NCI-H69 (cell line): ENCODE data around the gene ABHD11.
"Not testable (repeated sequence)": the region's sequence is repeated elsewhere in the genome, so short reads cannot be mapped to it uniquely, and the experiment has no call there.

Source experiments
- DNase-seq: peaks from one replicate; lab custom pipeline; 2025; lab: John Stamatoyannopoulos, UW

ABHD11 gene

DNA sequence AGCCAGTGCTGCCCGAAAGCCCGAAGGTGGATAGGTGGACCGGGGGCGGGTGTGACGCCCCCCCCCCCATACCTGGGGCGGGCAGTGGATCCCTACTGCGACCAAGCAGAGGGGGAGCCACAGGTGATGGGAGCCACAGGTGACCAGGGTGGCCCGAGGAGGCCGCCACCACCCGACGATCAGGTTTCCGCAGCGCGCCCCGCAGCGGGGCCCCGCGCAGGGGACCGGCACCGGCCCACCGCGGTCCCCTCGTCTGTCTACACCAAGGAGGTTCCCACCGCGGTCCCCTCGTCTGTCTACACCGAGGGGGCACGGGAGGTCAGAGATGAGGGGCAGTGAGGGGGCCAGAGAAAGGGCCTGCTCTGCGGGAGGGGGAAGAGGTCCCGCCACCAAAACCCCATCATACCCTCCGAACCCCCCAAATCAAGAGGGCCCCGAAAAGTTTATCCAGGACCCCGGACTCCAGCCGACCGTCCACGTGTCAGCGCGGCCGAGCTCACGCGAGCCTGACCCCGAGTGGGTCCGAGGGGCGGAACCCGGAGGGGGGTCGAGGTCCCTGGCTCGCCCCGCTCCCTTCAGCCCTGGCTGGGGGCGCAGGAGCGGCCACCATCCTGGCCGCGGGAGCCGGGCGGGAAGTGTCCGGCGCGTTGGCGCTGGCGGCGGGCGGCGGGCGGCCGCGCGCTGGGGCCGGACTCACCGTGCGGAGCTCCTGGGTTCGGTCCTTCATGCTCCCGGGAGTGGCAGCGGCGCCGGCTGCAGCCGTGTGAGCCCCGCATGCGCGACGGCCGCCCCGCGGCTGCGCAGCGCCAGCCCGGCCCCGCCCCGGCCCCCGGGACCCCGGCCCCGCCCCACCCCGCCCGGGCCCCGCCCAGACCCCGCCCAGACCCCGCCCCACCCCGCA is 19.4 kb downstream of the ABHD11 start, which contains the start of gene STX1A:
Gene STX1A, minus strand, starts transcription at position 765 of the 901 bp plus-strand sequence. Its CDS starts 38 bp downstream, at position 727.
- DNase-seq, result peak; percentile 91

DNA sequence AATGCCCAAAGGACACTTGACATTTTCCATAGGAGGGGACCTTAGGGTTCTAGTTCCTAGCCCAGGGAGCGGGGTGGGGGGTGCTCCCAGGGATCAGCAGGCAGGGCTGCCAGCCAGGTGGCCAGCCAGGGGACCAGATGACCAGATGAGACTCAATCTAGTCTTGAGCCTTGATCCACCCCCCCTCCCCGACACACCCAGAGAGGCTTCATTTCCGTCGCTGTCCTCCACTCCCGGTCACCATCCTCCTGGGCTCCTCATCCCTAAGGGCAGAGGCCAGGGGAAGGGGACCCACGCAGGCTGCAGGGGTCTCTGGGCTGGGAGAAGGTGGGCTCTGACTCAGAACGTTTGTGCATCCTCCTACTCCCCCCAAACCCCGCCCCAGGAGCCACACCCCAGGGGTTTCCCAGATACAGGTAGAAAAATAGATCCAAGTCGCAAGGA is 20.1 kb downstream of the ABHD11 start:
- DNase-seq, result no peak

DNA sequence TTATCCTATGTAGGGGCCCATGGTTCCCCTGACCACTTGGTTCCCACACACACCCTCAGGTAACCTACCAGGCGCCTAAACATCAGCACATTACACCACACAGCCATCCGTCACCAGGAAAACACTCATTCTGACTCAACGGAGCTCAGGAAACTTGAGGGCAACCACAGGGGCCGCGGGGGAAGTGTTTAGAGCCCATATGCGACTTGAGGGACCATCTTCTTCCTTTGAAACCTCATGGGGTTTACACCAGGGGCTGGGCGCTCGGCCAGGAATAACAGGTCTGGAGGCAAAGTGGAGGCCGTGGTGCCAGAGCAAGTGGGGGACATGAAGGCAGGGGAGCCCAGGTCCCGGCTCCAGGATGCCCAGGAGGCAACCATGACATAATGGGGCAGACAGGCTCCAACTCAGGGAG is 20.6 kb downstream of the ABHD11 start:
- DNase-seq, result peak; percentile 47

DNA sequence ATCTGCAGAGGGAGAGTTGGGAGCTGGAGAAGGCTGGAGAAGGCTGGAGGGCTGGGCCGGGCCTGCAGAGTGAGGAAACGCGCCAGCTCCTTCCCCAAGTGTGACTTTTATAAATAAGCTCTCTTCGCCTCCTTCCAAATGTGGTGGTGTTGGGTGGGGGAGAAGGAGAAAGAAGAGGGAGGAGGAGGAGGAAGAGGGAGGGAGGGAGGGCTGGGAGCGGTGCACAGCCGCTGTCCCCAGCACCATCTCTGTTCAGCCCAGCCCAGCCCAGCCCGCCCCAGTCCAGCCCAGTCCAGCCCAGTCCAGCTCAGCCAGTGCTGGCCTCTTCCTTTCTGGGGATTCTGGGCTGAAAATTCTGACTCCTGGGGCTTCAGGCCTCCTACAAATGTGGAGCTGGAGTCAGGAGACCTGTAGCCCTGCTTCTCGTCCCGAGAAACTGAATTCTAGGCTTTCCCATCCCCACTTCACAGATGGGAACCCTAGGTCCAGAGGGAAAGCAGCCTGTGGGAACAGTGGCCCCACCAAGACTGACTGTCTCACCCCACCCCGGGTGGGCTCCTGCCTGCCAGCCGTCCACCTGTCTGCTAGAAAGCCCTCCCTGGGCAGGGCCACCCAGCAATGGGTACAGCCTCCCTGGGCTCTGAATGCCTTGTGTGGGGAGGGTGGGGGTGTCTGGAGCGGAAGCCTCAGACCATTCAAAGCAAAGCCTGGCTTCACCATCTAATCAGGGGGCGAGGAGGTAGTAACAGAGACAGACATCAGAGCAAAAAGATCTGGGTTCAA is 21.4 kb downstream of the ABHD11 start:
- no peak for DNase-seq

DNA sequence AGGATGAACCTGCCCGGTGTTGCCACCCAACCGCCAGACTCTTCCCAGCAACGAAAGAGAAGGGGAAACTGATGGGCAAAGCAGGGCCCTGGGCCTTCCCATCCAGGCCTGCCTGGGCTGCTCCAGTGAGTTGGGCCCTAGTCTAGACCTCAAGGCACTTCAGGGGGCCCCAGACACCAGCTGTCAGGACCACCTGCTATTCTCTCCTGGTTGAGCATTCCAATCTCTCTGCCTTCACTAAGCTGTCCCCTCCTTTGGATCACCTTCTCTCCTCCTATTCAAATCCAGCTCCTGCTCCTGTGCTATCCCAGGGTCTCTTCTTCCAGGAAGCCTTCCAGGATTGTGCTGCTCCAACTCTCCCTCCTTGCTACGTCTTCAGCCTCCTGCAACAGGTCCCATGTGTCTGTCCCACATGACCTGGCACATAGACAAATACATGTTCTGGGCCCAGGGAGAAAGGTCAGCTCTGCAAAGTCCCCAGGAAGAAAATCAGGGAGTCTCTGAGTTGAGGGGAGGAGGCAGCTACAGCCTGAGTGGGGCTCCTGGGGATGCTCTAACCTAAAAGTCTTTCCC is 22.2 kb downstream of the ABHD11 start:
- DNase-seq, result peak; percentile 69

DNA sequence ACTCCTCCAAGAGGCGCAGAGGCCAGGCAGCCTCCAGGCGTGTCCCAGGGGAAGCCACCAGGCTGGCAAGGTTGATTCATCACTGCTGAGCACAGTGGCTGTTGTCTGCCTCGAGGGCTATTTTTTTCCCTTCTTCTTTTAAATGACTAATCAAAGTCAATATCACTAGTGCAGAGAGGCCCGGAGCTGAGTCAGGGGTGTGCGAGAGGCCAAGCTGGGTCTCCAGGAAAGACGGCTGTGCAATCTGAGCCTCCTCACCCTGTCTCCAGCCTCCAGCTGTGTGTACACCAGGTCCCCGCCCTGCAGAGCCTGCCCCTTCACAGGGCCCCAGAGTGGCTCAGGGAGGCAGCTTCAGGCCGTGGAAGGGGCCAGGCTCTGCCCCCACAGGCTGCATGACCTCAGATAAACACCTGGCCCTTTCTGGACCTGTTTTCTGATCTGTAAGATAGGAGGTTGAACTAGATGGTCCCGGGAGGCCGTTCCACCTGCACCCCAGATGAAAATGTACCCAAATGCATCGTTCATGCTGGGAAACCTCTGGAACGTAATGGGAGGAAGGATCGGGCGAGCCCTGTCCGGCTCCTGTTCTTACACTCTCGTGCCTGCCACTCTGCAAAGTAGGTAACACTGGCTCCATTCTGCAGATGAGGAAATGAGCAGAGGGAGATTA is 22.8 kb downstream of the ABHD11 start:
- DNase-seq, result peak; percentile 98

DNA sequence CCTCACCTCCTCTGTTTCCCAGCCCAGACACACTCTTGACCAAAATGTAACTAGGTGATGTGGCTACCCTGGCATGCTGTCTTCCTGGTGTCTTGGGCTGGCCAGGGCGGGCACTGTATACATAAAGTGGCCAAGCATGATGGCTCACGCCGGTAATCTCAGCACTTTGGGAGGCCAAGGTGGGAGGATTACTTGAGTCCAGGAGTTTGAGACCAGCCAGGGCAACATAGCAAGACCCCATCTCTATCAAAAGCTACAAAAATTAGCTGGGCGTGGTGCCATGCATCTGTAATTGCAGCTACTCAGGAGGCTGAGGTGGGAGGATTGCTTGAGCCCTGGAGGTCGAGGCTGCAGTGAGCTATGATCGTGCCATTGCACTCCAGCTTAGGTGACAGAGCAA is 25.3 kb downstream of the ABHD11 start:
- DNase-seq, result not testable (repeated sequence)

DNA sequence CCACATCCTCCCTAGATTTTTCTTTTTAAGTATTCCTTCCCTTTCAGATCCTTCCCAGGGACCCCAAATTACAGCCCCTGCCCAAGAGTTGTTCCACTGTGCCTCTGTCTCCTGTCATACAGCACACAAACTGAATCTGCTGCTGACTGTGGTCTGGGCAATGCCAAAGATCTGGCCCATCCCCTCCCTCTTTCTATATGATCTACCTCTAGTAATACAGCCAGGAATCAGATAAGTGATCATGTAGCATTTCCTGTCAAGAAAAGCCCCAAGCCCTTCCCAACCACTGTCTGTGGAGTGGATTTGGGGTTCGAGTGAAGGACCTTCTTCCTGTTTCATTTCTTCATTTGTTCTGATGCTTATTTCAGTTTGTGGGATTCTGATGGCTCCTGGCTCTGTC is 25.8 kb downstream of the ABHD11 start:
- DNase-seq, result no peak

DNA sequence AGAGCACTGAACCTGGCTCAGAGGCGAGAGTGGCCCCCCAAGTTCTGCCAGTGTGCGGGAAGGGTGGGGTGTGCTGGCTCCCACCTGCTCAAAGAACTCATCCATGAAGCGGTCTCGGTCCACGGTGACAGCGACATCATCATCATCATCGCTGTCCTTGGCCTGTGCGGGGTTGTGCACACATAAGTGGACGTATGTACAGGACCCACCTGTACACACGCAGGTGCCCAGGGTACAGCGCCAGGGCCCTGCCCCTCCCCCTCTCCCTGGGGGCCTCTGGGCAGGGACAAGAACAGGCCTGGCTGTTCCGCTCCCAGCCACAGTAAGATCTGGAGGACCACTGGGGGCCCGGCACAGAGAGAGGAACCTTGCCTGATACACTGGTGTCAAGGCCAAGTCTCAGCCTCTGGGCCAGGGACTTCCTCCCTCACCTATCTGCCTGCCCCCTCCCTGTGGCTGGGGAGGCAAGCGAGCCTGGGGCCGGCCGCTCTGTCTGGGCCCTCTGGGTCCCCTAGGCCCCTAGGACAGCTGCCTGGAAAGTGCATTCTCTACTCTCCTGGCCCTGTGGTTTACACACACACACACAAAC is 29.5 kb downstream of the ABHD11 start:
- peak; percentile 45 for DNase-seq

DNA sequence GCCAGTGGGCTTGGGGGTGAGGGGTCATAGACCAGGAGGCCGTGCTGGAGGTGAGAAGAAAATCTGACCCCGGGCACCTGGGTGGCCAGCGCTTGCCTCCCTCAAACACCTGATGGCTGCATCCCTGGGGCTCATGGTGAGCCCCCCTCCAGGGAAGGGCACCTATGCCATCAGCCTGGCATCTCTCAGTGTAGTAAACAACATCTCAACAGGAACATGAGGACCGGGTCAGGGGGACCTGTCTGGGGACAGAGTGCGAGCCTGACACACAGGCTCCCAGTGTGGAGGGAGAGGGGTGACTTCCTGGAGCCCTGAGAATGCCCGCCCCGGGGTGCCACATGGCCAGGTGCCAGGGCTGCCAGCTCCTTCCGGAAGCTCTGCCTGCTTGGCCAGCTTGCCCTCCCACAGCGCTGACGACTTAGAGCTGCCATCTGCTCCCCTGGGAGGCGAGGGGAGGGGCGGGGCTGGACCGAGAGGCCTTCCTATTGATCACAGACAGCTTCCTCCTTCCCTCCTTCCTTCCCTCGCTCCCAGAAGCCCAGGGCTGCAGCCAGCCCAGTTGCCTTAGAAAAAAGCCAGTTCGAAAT is 31.5 kb downstream of the ABHD11 start:
- peak; percentile 98 for DNase-seq

DNA sequence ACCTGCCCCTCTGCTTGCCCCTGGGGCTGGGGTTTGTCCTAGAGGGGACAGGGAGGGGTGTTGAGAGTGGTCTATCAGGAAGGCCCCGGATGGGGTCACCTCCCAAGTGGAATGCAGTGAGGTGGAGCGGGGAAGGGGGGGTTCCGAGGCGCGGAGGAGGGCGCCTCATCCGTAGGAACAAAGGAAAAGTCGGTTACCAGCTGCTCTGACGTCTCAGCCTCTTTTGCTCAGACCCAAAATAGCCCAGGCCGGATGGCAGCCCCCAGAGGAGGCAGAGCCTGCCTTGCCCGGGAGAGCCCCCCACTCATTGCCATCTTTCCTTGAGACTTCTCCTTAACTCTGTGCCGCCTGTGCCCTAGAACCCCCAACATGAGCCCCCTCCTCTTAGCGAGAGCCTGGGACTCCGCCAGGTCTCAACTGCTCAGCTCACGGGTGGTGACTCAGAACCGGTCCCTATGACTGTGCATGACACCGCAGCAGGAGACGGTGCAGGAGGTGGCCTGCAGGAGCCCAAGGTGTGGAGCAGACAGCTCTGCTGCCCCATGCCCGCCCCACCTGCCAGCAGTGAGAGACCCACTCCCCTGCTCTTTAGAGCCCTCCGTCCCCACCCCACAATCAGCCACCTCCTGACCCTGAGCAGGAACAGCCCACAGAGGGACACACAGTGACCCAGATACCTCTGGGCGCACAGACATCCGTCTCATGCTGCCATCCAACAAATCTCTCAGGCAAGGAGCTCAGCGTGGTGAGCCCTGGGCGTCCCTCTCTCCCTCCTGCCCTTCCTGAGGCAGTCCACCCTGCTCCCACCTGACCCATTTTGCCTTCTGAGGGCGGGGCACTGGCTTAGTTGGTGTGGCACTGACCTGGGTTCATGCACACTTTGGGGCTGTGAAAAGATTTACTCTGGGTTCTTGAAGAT is 32.2 kb downstream of the ABHD11 start:
- peak; percentile 80 for DNase-seq

DNA sequence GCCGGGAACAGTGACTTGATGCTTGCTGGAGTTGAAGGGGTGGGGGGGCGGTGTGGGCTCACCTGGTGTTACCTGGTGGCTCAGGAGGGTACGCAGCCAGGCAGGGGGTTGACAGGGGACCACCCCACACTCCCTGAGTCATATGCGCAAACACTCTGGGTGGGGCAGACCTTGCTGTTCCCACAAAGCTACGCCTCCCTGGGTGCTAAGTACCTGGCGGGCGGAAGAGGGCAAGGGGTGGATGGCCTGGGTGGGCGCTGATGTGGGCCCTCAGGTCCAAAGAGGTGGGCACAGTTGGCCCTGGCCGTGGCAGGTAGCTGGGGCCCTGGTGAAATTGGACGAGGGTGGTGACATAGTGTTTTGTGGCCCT is 33.1 kb downstream of the ABHD11 start:
- DNase-seq, result no peak

DNA sequence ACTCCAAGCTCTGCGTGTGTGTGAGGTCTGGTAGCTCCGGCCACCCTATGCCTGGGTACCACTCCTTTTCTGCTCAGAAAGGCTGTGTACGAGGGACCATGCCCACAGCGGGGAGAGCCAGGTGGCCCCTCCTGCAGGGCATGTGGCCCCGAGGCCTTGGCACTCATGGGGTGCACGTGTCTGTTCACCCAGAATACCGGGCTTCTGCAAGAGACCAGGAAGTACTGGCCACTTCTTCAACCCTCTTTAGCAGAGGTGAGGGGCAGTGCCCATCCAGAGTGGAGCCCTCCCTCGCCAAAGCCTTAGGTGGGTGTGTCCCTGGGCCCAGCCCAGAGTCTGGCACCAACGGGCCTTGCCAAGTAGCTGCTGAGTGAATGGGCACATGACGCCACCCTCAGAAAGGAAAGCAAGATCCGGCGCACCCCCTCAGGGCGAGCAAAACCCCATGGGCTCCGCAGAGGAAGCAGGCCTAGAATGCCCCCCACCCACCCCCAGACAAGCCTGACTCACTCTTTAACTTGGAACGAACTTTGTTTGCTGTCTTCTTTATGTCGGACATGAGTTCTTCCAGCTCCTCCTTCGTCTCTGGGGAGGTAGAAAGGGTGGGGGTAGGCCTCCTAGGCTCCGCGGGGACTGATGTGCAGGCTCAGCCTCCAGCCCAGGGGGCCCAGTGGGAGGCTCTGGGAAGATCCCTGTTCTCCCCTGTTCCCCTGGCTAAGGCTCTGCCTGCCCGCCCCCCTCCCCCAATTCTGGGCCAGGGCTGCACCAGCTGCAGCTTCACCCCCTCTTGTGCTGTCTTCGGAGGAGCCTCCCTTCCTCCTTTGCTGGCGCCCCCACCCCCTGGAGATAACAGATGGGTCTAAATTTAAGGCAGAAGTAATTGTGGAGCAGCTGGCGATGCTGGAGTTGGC is 33.7 kb downstream of the ABHD11 start:
- DNase-seq, result peak; percentile 98

DNA sequence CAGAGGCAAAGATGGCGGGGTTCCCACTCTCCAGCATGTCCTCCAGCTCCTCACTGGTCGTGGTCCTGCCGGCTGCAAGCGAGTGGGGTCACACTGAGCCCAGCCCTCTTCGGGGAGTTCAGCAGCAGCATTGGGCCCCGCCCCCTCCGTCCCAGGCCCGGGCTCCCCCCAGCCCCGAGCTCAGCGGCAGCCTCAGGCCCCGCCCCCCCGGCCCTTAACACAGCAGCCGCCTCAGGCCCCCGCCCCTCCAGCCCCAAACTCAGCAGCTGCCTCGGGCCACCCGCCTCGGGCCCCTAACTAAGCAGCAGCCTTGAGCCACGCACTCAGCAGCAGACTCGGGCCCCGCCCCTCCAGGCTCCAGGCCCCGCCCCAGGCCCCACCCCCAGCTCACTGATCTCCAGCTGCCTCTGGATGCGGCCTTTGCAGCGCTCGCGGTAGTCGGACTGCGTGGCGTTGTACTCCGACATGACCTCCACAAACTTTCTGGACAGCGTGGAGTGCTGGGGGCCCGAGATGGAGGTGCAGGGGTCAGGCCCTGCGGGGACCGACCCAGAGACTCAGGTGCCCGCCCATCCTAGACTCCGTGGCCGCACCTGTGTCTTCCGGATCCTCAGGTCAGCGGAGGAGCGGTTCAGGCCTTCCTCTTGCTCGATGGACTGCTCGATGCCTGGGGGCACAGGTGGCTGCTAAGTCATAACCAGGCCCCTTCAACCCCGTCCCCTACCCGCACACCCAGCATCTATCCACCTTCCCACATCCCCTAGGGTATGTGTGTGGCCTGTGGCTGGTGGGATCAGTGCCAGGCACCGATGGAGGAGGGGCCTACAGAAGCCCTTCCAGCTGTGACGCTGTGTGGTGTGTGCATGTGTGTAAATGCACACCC is 34.6 kb downstream of the ABHD11 start:
- DNase-seq, result peak; percentile 64

DNA sequence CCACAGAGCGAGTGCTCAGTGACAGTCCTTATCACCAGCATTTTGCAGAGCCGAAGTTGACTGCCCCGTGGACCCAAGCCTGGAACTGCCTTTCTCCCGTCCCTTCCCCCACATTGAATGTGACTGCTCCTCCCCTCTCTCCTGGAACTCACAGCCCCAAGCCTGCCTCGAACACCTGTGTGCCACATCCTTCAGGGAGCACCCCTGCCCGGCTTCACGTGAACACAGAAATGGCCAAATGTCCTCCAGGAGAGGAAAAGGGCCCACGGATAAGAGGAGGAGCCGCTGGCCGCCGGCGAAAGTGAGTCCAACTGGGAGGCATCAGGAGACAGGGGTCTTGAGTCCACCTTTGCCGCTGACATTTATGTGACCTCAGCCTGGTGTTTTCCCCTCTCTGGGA is 35.4 kb downstream of the ABHD11 start:
- no peak for DNase-seq

DNA sequence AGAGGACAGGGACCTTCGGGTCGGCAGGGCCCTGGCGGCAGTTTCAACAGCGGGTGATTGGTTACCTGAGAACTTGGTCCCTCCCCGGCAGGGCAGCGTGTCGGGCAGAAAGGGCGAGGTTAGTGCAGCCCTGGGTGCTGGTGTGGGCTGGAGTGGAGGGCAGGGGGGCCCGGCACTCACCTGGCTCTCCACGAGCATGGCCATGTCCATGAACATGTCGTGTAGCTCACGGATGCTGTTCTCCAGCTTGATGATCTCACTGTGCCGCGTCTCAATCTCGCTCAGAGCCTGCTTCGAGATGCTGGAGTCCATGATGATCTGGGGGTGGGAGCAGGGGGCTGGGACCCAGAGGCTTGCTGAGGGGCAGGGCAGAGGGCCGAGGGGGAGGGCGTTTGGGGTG is 35.9 kb downstream of the ABHD11 start:
- DNase-seq, result no peak

DNA sequence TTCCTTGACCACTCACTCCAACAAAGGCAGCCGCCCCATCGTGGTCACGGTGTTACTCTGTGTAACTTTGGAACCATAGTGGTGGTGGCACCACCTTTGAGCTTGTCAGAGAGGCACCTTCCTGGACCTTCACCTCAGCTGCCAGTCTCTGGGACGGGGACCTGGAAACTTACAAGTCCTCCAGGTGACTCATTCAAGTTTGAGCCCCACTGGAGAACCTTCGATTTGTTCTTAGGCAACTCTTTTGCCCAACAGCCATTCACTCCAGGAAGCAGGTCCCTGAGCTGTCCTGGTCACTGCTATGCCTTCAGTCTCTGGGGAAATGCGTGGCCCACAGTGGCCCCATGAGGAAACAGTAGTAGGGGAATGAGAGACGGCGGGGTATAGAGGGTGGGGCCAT is 36.4 kb downstream of the ABHD11 start:
- DNase-seq, result no peak

DNA sequence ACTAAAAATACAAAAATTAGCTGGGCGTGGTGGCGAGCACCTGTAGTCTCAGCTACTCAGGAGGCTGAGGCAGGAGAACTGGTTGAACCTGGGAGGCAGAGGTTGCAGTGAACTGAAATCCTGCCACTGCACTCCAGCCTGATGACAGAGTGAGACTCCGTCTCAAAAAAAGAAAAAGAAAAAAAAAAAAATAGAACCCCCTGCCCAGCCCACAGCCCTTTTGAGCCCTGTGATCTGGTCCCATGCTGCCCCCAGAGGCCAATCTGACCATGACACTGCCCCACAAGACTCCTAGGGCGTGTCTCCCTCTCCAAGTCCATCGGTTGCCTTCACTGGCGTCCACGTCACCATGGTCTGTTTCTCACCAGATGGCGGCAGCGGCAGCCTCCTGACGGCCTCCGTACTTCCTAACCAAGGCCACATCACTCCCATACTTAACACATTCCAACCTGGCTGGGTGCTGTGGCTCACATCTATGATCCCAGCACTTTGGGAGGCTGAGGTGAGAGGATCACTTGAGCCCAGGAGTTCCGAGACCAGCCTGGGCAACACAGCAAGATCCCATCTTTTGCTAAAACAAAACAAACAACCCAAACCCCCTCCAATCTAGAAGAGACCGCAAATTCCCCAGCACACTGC is 37.1 kb downstream of the ABHD11 start:
- DNase-seq, result peak; percentile 53
